Suprapubic skin (tissue), 4 donors: ENCODE measurements around the gene LRRC63. TPM values are rescaled to one million over a fixed set of nuclear protein-coding genes. Genes with fewer than 3 reads are reported as not detected.
"Not testable (repeated sequence)": the region's sequence is repeated elsewhere in the genome, so short reads cannot be mapped to it uniquely, and the experiment has no call there.

ENCODE experiments used
- DNase-seq, 2 donors: peaks; one replicate each; pipeline ENCODE4 v3.0.0-alpha.2; 2019; ENCODE audit warnings: low spot score in 2 of 2
- H3K27ac ChIP-seq: fragments of 200-600 bp; sonication (generic); one replicate; pipeline ENCODE4 v1.5.1; 2019
- H3K27me3 ChIP-seq: fragments of 200-600 bp; sonication (generic); one replicate; pipeline ENCODE4 v1.5.1; 2019
- H3K36me3 ChIP-seq: fragments of 200-600 bp; sonication (generic); one replicate; pipeline ENCODE4 v1.5.1; 2019
- H3K4me1 ChIP-seq: fragments of 200-600 bp; sonication (generic); one replicate; pipeline ENCODE4 v1.5.1; 2019
- H3K4me3 ChIP-seq: fragments of 200-600 bp; sonication (generic); one replicate; pipeline ENCODE4 v1.5.1; 2019; ENCODE audit warnings: mild to moderate bottlenecking
- H3K9me3 ChIP-seq: fragments of 200-600 bp; sonication (generic); one replicate; pipeline ENCODE4 v1.5.1; 2019
- CTCF ChIP-seq, 2 donors: fragments of 200-600 bp in 1 of 2; fragments of 450-650 bp in 1 of 2; sonication (generic) in 1 of 2; IDR thresholded peaks; one replicate each; pipeline ENCODE4 v1.5.1; 2016 to 2019; ENCODE audit warnings: antibody characterized with exemption in 2 of 2, mild to moderate bottlenecking in 1 of 2, moderate library complexity in 1 of 2
- EP300 ChIP-seq: sonication (generic); formaldehyde crosslinking; IDR thresholded peaks from one replicate; pipeline ENCODE4 v1.6.1; 2017; ENCODE audit warnings: antibody characterized with exemption
- POLR2A ChIP-seq, 2 donors: fragments of 450-650 bp; IDR thresholded peaks; one replicate each; pipeline ENCODE4 v1.6.1; 2017; ENCODE audit warnings: antibody characterized with exemption in 2 of 2, mild to moderate bottlenecking in 2 of 2, moderate library complexity in 2 of 2
- POLR2AphosphoS5 ChIP-seq, 3 donors: sonication (generic); formaldehyde crosslinking; IDR thresholded peaks; one replicate each; pipeline ENCODE4 v1.6.1; 2017; ENCODE audit warnings: antibody characterized with exemption in 3 of 3
- WGBS: methylation state at CpG from one replicate; pipeline ENCODE4 v1.1.5; 2018; 5-methylcytosine and 5-hydroxymethylcytosine counted together
- total RNA-seq, 4 donors: library from RNA; depleted of rRNA; stranded (reverse); fragments of >200 nt; gene quantifications; one replicate each; pipeline ENCODE4 v1.1.0, GENCODE V29; 2016

The LRRC63 gene
- total RNA-seq, 4 donors from 2014 or later = not detected

DNA sequence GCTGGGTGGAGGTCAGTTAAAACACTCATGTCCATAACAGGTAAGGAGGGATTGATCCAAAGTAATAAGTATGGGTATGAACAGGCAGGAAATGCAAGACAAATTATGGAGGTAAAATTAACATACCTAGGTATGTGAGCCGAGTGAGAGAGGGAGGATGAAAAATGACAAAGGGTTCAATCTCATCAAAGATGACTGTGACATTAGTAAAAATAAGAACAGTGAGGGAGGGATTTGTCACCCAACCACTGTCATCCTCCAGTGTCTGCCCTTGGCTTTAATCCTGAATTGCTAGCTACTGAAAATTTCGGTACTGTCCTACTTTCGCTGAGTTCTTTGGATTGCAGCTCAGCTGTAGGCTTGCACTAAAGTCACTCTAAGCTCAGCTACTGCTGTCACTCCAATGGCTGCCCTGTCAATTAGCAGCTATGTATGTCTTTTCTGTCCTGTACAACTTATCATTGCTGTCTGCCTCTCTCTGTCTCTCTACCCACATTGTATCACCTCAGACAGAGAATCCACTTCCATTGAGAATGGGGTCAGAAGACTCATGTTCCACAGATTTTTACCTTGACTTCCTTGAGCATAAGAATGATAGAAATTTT is 62.5 kb downstream of the LRRC63 start:
- WGBS = 82% methylated on average over 3 of the region's 3 CpGs
- no peak for TF ChIP-seq POLR2A (IDR thresholded peaks at IDR 0.05)
- TF ChIP-seq EP300 = no peak
- TF ChIP-seq CTCF (IDR thresholded peaks at IDR 0.05) = no peak
- TF ChIP-seq POLR2AphosphoS5 (IDR thresholded peaks at IDR 0.05) = no peak
- H3K36me3 ChIP-seq = no peaks in the 10 kb centered on the region

DNA sequence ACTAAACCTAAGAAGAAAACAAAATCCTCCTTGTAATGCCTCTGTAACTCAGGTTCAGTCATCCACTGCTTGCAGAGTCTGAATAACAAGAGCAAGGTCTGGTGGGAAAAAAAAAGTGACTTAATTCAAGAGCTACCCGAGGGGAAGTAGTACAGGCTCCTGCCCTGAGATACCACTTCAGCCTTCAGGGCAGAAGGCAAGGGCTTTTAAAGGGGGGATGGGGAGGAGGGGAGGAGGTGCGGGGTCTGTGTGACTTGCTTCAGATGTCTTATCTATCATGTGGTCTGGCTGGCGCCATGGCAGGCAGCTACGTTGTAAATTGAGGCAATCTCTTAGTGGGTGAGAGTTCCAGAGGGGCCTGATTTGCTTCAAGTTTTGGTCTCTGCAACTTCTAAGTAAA is 66.7 kb downstream of the LRRC63 start:
- no peaks in the 10 kb centered on the region for H3K27me3 ChIP-seq
- WGBS = 50% methylated on average over 4 of the region's 4 CpGs
- H3K4me3 ChIP-seq = no peak overlapping the region
- no peaks in the 10 kb centered on the region for H3K9me3 ChIP-seq
- H3K4me1 ChIP-seq = no peaks in the 10 kb centered on the region
- TF ChIP-seq POLR2AphosphoS5 (IDR thresholded peaks at IDR 0.05) (no peak), CTCF (IDR thresholded peaks at IDR 0.05) (no peak), POLR2A (IDR thresholded peaks at IDR 0.05) (no peak), EP300 (no peak)
- H3K27ac ChIP-seq = no peak overlapping the region
- no peaks in the 10 kb centered on the region for H3K36me3 ChIP-seq
- DNase-seq = no peak

More for the DNA sequence above, 62.5 kb downstream of the LRRC63 start:
- no peak for DNase-seq
- no peak overlapping the region for H3K27ac ChIP-seq
- no peaks in the 10 kb centered on the region for H3K4me1 ChIP-seq
- H3K27me3 ChIP-seq = no peaks in the 10 kb centered on the region
- H3K4me3 ChIP-seq = no peak overlapping the region
- no peaks in the 10 kb centered on the region for H3K9me3 ChIP-seq

DNA sequence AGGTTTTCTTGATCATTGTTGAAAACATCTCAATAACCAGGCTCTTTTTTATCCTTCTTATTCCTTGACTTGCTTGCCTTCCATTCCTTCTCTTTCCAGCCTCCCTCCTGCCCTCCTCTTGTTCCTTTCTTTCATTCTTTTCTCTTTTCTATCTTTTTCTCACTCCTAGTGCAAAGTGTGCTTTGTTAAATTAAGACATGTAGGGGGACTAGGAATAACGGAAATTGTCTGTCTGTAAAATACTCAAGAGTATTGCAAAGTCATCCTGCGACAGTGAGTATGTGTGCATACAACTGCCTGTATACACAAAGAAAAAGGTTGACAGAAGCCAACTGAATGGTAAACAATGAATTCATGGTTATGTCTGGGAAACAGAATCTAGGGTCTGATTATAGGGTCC is 70.1 kb downstream of the LRRC63 start:
- no peak for DNase-seq
- WGBS = 54% methylated on average over 2 of the region's 2 CpGs
- TF ChIP-seq EP300 (no peak), POLR2A (IDR thresholded peaks at IDR 0.05) (no peak), POLR2AphosphoS5 (IDR thresholded peaks at IDR 0.05) (no peak), CTCF (IDR thresholded peaks at IDR 0.05) (no peak)
- Histone ChIP-seq H3K36me3 (no peaks in the 10 kb centered on the region), H3K27ac (no peak overlapping the region), H3K27me3 (no peaks in the 10 kb centered on the region), H3K9me3 (no peaks in the 10 kb centered on the region), H3K4me3 (no peak overlapping the region), H3K4me1 (no peaks in the 10 kb centered on the region)

- not testable (repeated sequence) for H3K4me1 ChIP-seq, H3K4me3 ChIP-seq, H3K36me3 ChIP-seq, H3K27me3 ChIP-seq, H3K27ac ChIP-seq, H3K9me3 ChIP-seq, DNase-seq
- 81% methylated on average over 16 of the region's 16 CpGs for WGBS
Measured at GRCh38 chr13:46283912-46284824, 72.4 kb downstream of the LRRC63 start.

GRCh38 chr13:46286972-46287371 is 75.2 kb downstream of the LRRC63 start:
- Histone ChIP-seq H3K4me1 (peaks cover 3% of the 10 kb centered on the region), H3K27me3 (no peaks in the 10 kb centered on the region), H3K36me3 (no peaks in the 10 kb centered on the region), H3K4me3 (no peak overlapping the region), H3K9me3 (no peaks in the 10 kb centered on the region), H3K27ac (no peak overlapping the region)
- DNase-seq = no peak
- TF ChIP-seq POLR2AphosphoS5 (IDR thresholded peaks at IDR 0.05) (no peak), EP300 (no peak), CTCF (IDR thresholded peaks at IDR 0.05) (no peak), POLR2A (IDR thresholded peaks at IDR 0.05) (no peak)
- WGBS = 71% methylated on average over 1 of the region's 1 CpG
